Memory B cell (primary cell): ENCODE data around the gene TPPP2.

Source experiments
- ATAC-seq: fragments of 150-1000 bp; cut with Tn5 transposase; 2 replicates; pipeline ENCODE4 v1.10.0; 2021; ENCODE audit warnings: low read depth, mild to moderate bottlenecking, moderate library complexity
- DNase-seq, 2 donors: peaks; one replicate each; pipeline ENCODE4 v3.0.0; 2022; ENCODE audit warnings: low spot score in 2 of 2
- H3K27ac Mint-ChIP-seq: one replicate; pipeline ENCODE4 v1.8.0; 2022; ENCODE audit warnings: mild to moderate bottlenecking, moderate library complexity, mixed read lengths
- H3K27me3 Mint-ChIP-seq: one replicate; pipeline ENCODE4 v1.8.0; 2022; ENCODE audit warnings: mixed read lengths
- H3K36me3 Mint-ChIP-seq: one replicate; pipeline ENCODE4 v1.8.0; 2022; ENCODE audit warnings: mild to moderate bottlenecking, mixed read lengths
- H3K4me1 Mint-ChIP-seq: one replicate; pipeline ENCODE4 v1.8.0; 2022; ENCODE audit warnings: mixed read lengths
- H3K4me3 Mint-ChIP-seq: one replicate; pipeline ENCODE4 v1.8.0; 2022; ENCODE audit warnings: mild to moderate bottlenecking, moderate library complexity, mixed read lengths
- H3K9me3 Mint-ChIP-seq: one replicate; pipeline ENCODE4 v1.8.0; 2022; ENCODE audit warnings: mixed read lengths

Gene TPPP2

DNA sequence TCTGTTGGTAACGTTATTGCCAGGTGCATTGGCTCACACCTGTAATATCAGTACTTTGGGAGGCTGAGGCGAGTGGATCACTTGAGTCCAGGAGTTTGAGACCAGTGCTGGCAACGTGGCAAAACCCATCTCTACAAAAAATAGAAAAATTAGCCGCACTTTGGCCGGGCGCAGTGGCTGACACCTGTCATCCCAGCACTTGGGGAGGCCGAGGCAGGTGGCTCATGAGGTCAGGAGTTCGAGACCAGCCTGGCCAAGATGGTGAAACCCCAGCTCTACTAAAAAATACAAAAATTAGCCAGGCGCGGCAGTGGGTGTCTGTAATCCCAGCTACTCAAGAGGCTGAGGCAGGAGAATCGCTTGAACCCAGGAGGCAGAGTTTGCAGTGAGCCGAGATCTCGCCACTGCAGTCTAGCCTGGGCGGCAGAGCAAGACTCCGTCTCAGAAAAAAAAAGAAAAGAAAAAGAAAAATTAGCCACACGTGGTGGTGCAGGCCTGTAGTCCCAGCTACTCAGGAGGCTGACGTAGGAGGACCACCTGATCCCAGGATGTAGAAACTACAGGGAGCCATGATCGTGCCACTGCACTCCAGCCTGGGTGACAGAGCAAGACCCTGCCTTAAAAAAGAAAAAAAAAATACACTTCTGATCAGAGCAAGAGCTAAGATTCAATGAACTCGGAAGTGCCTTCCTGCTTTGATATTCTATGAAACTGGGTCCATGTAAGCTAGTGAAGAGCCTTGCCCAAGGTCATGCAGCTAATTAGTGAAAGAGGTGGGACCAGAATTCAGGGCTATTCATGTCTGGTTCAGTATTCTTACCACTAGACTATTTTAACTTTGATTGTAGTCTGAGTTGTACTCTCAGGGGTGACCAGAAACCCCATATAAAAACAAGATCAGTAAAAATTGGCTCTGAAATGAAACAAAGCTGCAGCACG is 23.4 kb downstream of the TPPP2 start:
- no peak for DNase-seq
- no peaks in the 10 kb centered on the region for H3K4me1 Mint-ChIP-seq
- no peak for ATAC-seq
- no peaks in the 10 kb centered on the region for H3K36me3 Mint-ChIP-seq
- no peaks in the 10 kb centered on the region for H3K9me3 Mint-ChIP-seq
- H3K27ac Mint-ChIP-seq, result peak overlapping the region; percentile 4
- H3K27me3 Mint-ChIP-seq, result peaks cover 15% of the 10 kb centered on the region
- H3K4me3 Mint-ChIP-seq, result no peak overlapping the region

DNA sequence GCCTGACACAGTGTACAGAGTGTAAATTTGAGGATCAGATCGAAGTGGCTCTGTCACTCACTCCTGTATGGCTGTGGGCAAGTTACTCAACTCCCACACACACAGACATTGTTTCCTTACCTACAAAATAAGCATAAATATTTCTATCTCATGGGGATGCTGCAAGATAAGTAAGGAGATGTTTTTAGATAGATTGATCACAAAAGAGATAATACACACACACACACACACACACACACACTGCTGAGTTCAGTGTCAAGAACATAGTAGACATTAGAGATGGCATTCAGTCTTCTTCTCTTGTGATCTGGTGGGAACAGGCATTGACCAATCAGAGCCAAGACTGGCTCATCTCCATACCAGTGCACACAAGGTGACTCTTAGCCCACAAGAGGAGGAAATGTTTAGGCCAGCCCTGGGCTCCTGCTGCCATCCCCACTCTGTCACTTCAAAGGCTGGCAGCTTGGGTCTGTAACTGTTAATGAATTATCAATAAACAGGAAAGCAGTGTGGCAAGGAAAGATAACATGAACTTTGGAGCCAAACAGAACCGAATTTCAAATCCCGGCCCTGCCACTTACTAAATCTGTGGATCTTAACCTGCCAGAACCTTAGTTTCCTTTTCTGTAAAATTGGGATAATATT is 24.2 kb downstream of the TPPP2 start:
- no peaks in the 10 kb centered on the region for H3K36me3 Mint-ChIP-seq

DNA sequence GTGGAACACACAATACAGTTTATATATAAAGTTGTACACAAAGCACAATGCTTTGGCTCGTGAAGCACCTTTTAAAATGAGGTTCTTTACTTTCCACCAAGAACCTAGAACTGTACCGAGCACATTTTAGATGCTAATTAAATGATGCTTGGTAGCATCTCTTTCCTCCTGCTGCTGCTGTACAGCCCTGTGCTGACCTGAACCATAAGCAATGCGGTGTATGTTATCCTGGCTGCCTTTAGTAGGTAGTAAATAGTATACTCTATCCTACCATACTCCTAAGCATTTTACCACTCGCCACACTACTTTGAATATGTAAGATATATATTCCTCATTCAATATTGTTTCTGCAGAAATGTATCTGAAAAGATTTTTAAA is 24.7 kb downstream of the TPPP2 start:
- ATAC-seq (no peak), DNase-seq (no peak)
- Mint-ChIP-seq H3K27ac (no peak overlapping the region), H3K27me3 (peaks cover 9% of the 10 kb centered on the region), H3K4me3 (no peak overlapping the region), H3K36me3 (no peaks in the 10 kb centered on the region), H3K9me3 (no peaks in the 10 kb centered on the region), H3K4me1 (no peaks in the 10 kb centered on the region)

More for the DNA sequence above, 24.2 kb downstream of the TPPP2 start:
- Mint-ChIP-seq H3K4me3 (no peak overlapping the region), H3K9me3 (no peaks in the 10 kb centered on the region), H3K27ac (peak overlapping the region; percentile 4), H3K4me1 (no peaks in the 10 kb centered on the region), H3K27me3 (peaks cover 10% of the 10 kb centered on the region)
- DNase-seq, result no peak
- ATAC-seq, result no peak

DNA sequence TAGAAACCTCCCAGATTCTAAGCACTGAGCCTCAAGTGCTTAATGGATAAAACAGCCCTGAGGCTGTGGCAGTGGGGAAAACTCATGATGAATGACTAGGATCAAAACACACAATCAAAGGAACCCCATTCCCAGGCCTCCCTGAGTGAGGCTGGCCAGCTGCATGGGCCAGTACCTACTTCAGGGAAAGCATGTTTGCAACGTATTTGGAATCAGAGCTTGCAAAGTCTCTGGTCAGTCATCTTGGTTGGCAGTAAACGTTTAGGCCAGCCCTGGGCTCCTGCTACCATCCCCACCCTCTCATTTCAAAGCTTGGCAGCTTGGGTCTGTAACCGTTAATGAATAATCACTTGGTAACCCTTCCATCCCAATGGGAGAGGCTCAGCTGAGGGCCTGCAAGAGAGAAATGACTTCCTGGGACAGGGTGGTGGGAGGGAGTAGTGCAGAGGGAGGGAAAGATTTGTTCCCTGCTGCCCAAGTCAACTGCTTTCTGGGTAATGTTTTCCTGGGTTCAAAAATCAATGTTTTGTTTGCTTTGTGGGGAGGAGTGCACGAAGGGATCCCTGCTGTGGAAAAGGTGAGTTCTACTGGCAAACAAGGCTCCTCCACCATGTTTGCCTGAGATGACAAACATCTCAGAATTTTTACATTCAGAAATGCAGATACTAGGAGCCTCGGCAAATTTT is 25.6 kb downstream of the TPPP2 start:
- Mint-ChIP-seq H3K36me3 (no peaks in the 10 kb centered on the region), H3K9me3 (no peaks in the 10 kb centered on the region), H3K27me3 (peaks cover 16% of the 10 kb centered on the region), H3K4me1 (no peaks in the 10 kb centered on the region), H3K4me3 (no peak overlapping the region), H3K27ac (no peak overlapping the region)
- ATAC-seq (no peak), DNase-seq (no peak)

GRCh38 chr14:21056520-21057163 is 26.6 kb downstream of the TPPP2 start:
- Mint-ChIP-seq H3K4me1 (no peaks in the 10 kb centered on the region), H3K4me3 (no peak overlapping the region), H3K9me3 (no peaks in the 10 kb centered on the region), H3K27me3 (peaks cover 19% of the 10 kb centered on the region), H3K36me3 (no peaks in the 10 kb centered on the region), H3K27ac (no peak overlapping the region)
- no peak for DNase-seq
- no peak for ATAC-seq

DNA sequence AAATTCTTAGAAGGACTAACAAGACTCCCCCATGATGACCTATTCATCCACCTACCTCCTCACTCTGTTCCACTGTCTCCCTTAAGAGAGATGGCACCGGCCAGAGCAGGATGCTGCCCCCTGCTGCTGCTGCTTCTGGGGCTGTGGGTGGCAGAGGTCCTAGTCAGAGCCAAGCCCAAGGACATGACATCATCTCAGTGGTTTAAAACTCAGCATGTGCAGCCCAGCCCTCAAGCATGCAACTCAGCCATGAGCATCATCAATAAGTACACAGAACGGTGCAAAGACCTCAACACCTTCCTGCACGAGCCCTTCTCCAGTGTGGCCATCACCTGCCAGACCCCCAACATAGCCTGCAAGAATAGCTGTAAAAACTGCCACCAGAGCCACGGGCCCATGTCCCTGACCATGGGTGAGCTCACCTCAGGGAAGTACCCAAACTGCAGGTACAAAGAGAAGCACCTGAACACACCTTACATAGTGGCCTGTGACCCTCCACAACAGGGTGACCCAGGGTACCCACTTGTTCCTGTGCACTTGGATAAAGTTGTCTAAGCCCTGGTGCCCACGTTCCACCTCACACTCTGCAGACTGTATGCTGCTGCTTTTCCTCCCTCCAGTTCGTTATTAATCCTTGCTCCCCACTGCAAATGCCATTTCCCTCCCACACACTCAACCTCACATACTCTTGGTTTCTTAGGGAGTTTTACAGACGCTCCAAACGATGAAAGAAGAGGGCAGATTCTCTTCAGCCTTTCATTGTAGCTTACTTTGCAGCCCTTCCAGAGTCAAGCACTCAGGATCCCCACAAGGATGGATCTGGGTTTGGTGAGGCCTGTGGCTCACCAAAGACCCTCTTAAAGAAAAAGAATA is 28.0 kb downstream of the TPPP2 start, which contains the start of gene RNASE8:
Gene RNASE8 (plus strand): TSS at position 20 of the 873 bp plus-strand sequence. CDS start 71 bp downstream, at position 91.
- no peak for ATAC-seq

DNA sequence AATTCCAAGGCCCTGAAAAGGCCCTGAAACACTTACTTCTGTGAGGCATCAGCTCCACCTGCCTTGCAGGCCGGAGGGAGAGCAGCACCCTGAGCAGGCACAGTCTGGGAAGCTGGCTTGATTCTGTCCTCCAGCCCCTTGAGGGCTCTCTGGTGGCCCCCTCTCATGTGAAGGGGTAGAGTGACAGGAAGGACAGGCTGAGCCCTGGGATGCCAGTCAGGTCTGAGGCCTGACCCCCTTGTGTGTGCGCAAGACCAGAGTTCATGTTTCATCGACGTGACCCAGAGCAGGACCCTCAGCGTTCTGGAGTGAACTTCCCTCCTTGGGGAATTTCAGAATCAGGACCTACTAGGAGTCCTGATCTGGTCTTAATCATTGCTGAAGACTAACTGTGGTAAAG is 28.9 kb downstream of the TPPP2 start:
- ATAC-seq, result no peak

More for the DNA sequence above, 28.0 kb downstream of the TPPP2 start, which contains the start of gene RNASE8:
- no peaks in the 10 kb centered on the region for H3K4me1 Mint-ChIP-seq
- DNase-seq, result no peak
- H3K9me3 Mint-ChIP-seq, result no peaks in the 10 kb centered on the region
- no peak within 1 kb of the TSS for H3K27ac Mint-ChIP-seq
- peaks cover 18% of the 10 kb centered on the region for H3K27me3 Mint-ChIP-seq
- H3K36me3 Mint-ChIP-seq, result no peaks in the 10 kb centered on the region
- H3K4me3 Mint-ChIP-seq, result no peak within 1 kb of the TSS

GRCh38 chr14:21059842-21060613 is 30.0 kb downstream of the TPPP2 start:
- no peak overlapping the region for H3K27ac Mint-ChIP-seq
- peaks cover 21% of the 10 kb centered on the region for H3K27me3 Mint-ChIP-seq
- no peaks in the 10 kb centered on the region for H3K36me3 Mint-ChIP-seq
- no peaks in the 10 kb centered on the region for H3K9me3 Mint-ChIP-seq
- no peak overlapping the region for H3K4me3 Mint-ChIP-seq
- H3K4me1 Mint-ChIP-seq, result no peaks in the 10 kb centered on the region
- DNase-seq (no peak), ATAC-seq (no peak)

More for the DNA sequence above, 28.9 kb downstream of the TPPP2 start:
- H3K4me1 Mint-ChIP-seq, result no peaks in the 10 kb centered on the region
- H3K36me3 Mint-ChIP-seq, result no peaks in the 10 kb centered on the region
- DNase-seq, result no peak
- no peaks in the 10 kb centered on the region for H3K9me3 Mint-ChIP-seq
- no peak overlapping the region for H3K27ac Mint-ChIP-seq
- H3K4me3 Mint-ChIP-seq, result no peak overlapping the region
- peaks cover 21% of the 10 kb centered on the region for H3K27me3 Mint-ChIP-seq

GRCh38 chr14:21060614-21061346 is 30.8 kb downstream of the TPPP2 start:
- peaks cover 26% of the 10 kb centered on the region for H3K27me3 Mint-ChIP-seq
- ATAC-seq, result no peak
- no peaks in the 10 kb centered on the region for H3K9me3 Mint-ChIP-seq
- no peak overlapping the region for H3K4me3 Mint-ChIP-seq
- no peaks in the 10 kb centered on the region for H3K4me1 Mint-ChIP-seq
- DNase-seq, result no peak
- H3K27ac Mint-ChIP-seq, result no peak overlapping the region
- H3K36me3 Mint-ChIP-seq, result no peaks in the 10 kb centered on the region

DNA sequence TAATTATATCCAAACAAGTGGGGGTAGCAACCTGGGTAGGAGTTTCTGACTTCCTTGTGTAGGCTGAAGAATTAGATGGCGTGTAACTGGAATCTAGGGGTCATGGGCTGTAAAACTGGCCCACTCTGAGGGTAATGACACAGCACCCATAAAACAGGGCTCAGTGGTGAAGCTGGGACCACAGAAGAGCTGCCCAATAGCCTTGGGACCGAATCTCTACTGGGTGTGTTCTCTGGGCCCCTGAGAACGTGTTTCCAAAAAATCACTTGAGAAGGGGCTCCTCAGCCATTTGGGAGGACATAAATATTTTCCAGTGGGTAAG is 31.3 kb downstream of the TPPP2 start:
- no peak overlapping the region for H3K4me3 Mint-ChIP-seq
- no peaks in the 10 kb centered on the region for H3K36me3 Mint-ChIP-seq
- DNase-seq (no peak), ATAC-seq (no peak)
- H3K27ac Mint-ChIP-seq, result no peak overlapping the region
- peaks cover 28% of the 10 kb centered on the region for H3K27me3 Mint-ChIP-seq
- no peaks in the 10 kb centered on the region for H3K9me3 Mint-ChIP-seq
- no peaks in the 10 kb centered on the region for H3K4me1 Mint-ChIP-seq

GRCh38 chr14:21063479-21063878 is 33.5 kb downstream of the TPPP2 start:
- no peaks in the 10 kb centered on the region for H3K36me3 Mint-ChIP-seq
- DNase-seq (no peak), ATAC-seq (no peak)
- H3K4me1 Mint-ChIP-seq, result peaks cover 2% of the 10 kb centered on the region
- H3K27me3 Mint-ChIP-seq, result peaks cover 25% of the 10 kb centered on the region
- no peak overlapping the region for H3K4me3 Mint-ChIP-seq
- no peak overlapping the region for H3K27ac Mint-ChIP-seq
- no peaks in the 10 kb centered on the region for H3K9me3 Mint-ChIP-seq

DNA sequence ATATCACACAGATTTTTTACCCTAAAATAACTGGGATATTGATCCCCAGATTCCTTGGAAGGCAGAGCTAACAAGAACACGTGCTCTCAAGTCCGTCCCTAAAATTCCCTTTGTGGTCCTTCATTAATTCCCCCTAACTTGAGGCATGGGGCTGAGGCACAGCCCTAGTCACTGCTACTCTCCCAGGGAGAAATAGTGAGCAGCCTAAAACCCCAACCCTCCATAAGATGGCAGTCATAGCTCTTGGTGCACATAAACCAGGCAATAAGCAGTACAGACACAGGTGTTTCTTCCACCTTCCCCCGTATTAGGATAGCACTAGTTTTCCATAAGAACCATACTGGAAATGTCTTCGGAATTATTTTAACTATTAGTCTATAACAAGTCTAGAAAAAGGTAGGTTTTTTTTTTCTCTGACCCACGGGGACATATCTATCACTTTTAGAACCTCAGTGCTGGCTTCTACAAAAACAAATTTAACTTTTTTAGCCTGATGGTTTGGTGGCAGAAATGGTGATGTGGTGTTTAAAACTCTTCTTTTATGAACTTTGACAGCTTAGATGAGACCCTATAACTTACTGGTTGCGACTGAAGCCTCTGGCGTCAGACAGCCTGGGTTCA is 37.0 kb downstream of the TPPP2 start:
- Mint-ChIP-seq H3K4me1 (peaks cover 31% of the 10 kb centered on the region), H3K9me3 (no peaks in the 10 kb centered on the region), H3K27me3 (peaks cover 27% of the 10 kb centered on the region), H3K36me3 (no peaks in the 10 kb centered on the region), H3K27ac (no peak overlapping the region), H3K4me3 (no peak overlapping the region)
- DNase-seq (no peak), ATAC-seq (peak; percentile 38)
